SJCRH30 (cell line): Measurements from ENCODE around the gene ZBTB48. TPM values are rescaled to one million over a fixed set of nuclear protein-coding genes. Genes with fewer than 3 reads are reported as not detected.
"Not testable (repeated sequence)": the region's sequence is repeated elsewhere in the genome, so short reads cannot be mapped to it uniquely, and the experiment has no call there.

Source experiments
- DNase-seq, 2 experiments: peaks; one replicate each; pipeline ENCODE4 v3.0.0-alpha.2; 2015 to 2020
- H3K27ac ChIP-seq: fragments of 250-450 bp; sonication (Bioruptor Pico); 2 replicates; pipeline ENCODE4 v1.5.1; 2020; ENCODE audit warnings: mild to moderate bottlenecking, moderate library complexity
- H3K27me3 ChIP-seq: fragments of 250-450 bp; sonication (Bioruptor Pico); 2 replicates; pipeline ENCODE4 v1.5.1; 2020; ENCODE audit warnings: mild to moderate bottlenecking, moderate library complexity
- H3K36me3 ChIP-seq: fragments of 250-450 bp; sonication (Bioruptor Pico); 2 replicates; pipeline ENCODE4 v1.5.1; 2020; ENCODE audit warnings: mild to moderate bottlenecking, moderate library complexity
- H3K4me1 ChIP-seq: fragments of 250-450 bp; sonication (Bioruptor Pico); 2 replicates; pipeline ENCODE4 v1.5.1; 2020; ENCODE audit warnings: mild to moderate bottlenecking, moderate library complexity
- H3K4me3 ChIP-seq: fragments of 250-450 bp; sonication (Bioruptor Pico); 2 replicates; pipeline ENCODE4 v1.5.1; 2020; ENCODE audit warnings: mild to moderate bottlenecking, moderate library complexity
- H3K9me3 ChIP-seq: fragments of 250-450 bp; sonication (Bioruptor Pico); replicated peaks from 2 replicates; pipeline ENCODE4 v1.5.1; 2020; ENCODE audit warnings: mild to moderate bottlenecking, moderate library complexity
- total RNA-seq: library from RNA; depleted of rRNA; stranded (reverse); fragments of >200 nt; shearing (Covaris generic); gene quantifications from 2 replicates; pipeline ENCODE4 v1.2.3, GENCODE V29; 2014

ZBTB48 gene
- total RNA-seq, 1 experiment from 2014 or later, result 25.2 TPM

DNA sequence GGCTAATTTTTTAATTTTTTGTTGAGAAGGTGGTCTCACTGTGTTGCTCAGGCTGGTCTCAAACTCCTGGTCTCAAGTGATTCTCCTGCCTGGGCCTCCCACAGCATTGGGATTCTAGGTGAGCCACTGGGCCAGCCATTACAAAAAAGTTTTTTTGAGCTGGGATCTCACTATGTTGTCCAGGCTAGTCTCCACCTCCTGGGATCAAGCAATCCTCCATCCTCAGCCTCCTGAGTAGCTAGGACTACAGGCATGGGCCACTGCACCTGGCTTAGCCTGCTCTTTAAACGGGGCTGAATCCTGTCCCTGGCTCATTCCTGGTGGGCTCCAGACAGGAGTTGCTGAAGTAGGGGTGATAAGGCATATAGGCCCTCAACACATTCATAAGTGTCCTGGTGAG lies 22.2 kb upstream of the ZBTB48 start:
- Histone ChIP-seq H3K36me3 (no peaks in the 10 kb centered on the region; the same call in 1 of the 2 replicates), H3K27ac (no peak overlapping the region), H3K4me1 (peaks cover 18% of the 10 kb centered on the region), H3K9me3 (peaks cover 21% of the 10 kb centered on the region), H3K4me3 (no peak overlapping the region), H3K27me3 (no peaks in the 10 kb centered on the region)
- DNase-seq, result no peak

DNA sequence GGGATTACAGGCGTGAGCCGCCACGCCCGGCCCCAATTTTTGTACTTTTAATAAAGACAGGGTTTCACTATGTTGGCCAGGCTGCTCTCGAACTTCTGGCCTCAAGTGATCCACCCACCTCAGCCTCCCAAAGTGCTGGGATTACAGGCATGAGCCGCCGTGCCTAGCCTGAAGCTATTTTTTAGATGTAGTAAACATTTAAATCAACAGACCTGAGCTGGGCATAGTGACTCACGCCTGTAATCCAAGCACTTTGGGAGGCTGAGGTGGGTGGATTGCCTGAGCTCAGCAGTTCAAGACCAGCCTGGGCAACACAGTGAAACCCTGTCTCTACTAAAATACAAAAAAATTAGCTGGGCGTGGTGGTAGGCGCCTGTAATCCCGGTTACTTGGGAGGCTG lies 20.6 kb upstream of the ZBTB48 start:
- Histone ChIP-seq H3K9me3 (peaks cover 22% of the 10 kb centered on the region), H3K4me1 (peaks cover 14% of the 10 kb centered on the region)
- not testable (repeated sequence) for H3K4me3 ChIP-seq, DNase-seq, H3K27me3 ChIP-seq, H3K36me3 ChIP-seq, H3K27ac ChIP-seq

DNA sequence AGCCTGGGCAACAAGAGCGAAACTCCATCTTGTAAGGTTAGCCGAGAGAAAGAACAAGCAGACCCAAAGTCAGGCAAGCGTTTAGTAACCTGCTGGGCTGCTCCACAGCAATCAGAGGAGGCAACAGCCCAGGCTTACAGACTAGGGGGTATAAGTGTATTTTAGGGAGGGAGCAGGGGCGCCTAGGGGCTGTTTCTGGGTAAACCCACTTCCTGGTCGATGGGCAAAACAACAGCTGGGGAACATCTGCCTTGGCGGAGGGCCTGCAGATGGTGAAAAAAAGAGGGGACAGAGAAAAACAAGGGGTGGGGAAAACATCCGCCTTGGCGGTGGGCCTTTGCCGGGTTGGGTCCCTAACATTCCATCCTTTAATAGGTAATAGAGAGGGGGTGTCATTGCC lies 19.5 kb upstream of the ZBTB48 start:
- no peak for DNase-seq
- peaks cover 22% of the 10 kb centered on the region for H3K9me3 ChIP-seq
- H3K4me3 ChIP-seq, result no peak overlapping the region
- H3K27ac ChIP-seq, result no peak overlapping the region
- H3K27me3 ChIP-seq, result no peaks in the 10 kb centered on the region
- H3K36me3 ChIP-seq, result no peaks in the 10 kb centered on the region
- peaks cover 8% of the 10 kb centered on the region for H3K4me1 ChIP-seq

DNA sequence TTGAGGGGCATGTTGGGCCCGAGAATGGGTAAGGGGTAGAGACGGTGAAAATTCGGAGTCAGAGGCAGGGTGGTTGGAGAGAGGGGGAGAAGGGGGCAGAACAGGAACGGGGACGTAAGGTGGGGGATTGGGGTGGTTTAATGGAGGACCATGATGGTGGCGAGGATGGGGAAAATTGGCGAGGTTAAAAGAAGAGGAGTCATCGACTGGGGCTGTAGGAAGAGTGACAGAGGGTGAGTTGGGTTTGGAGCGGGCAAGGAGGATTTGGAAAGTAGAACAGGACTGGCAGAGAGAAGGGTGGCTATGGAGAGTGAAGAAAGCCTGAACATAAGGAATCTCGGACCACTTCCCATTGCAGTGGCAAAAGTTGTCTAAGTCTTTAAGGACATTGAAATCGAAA lies 10.8 kb upstream of the ZBTB48 start:
- H3K4me3 ChIP-seq, result no peak overlapping the region
- H3K27me3 ChIP-seq, result no peaks in the 10 kb centered on the region
- DNase-seq, result no peak
- no peak overlapping the region for H3K27ac ChIP-seq
- no peaks in the 10 kb centered on the region for H3K9me3 ChIP-seq
- H3K4me1 ChIP-seq, result peaks cover 3% of the 10 kb centered on the region
- H3K36me3 ChIP-seq, result no peaks in the 10 kb centered on the region

DNA sequence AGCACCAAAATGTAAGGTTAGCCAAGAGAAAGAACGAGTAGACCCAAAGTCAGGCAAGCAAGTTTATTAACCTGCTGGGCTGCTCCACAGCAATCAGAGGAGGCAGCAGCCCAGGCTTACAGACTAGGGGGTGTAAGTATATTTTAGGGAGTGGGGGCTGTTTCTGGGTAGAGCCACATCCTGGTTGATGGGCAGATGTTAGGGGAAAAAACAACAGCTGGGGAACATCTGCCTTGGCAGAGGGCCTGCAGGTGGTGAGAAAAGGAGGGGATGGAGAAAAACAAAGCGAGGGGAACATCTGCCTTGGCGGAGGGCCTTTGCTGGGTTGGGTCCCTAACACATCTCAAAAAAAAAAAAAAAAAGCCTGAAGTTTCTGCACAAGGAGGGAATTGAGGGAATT lies 9.7 kb upstream of the ZBTB48 start:
- H3K4me3 ChIP-seq, result no peak overlapping the region
- H3K4me1 ChIP-seq, result peaks cover 9% of the 10 kb centered on the region
- no peaks in the 10 kb centered on the region for H3K36me3 ChIP-seq
- DNase-seq, result no peak
- H3K27me3 ChIP-seq, result no peaks in the 10 kb centered on the region
- H3K27ac ChIP-seq, result no peak overlapping the region
- no peaks in the 10 kb centered on the region for H3K9me3 ChIP-seq

- H3K36me3 ChIP-seq, result no peaks in the 10 kb centered on the region
- no peak overlapping the region for H3K27ac ChIP-seq
- H3K4me3 ChIP-seq, result no peak overlapping the region
- H3K9me3 ChIP-seq, result no peaks in the 10 kb centered on the region
- H3K4me1 ChIP-seq, result peaks cover 9% of the 10 kb centered on the region
- no peaks in the 10 kb centered on the region for H3K27me3 ChIP-seq
- no peak for DNase-seq
Measured at GRCh38 chr1:6570987-6571386, 8.8 kb upstream of the ZBTB48 start.

DNA sequence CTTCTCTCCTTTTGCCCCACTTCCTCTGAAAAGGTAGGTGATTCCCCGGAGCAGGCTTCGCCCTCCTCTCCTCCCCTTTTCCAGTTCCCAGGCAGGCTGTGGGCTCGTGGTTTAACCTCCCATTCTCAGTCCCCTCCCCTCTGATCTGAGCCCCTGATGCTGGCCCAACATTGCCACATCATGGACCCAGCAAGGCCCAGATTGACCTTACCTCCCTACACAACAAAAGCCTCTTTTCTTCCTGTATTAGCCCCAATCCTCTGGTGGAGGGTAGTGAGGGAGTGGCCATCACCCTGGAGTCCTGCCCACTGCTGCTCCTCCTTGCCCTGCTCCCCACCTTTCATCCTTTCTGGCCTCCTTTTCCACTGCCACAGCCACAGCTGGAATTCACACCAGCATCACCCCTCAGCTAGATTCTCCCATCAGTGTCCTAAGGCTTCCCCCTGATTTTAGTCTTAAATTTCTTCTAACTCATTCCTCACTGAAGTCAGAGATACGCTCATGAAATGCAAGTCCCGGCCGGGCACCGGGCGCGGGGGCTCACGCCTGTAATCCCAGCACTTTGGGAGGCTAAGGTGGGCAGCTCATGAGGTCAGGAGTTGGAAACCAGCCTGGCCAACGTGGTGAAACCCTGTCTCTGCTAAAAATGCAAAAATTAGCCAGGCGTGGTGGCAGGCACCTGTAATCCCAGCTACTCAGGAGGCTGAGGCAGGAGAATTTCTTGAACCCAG lies 7.0 kb upstream of the ZBTB48 start:
- Histone ChIP-seq H3K27me3 (no peaks in the 10 kb centered on the region), H3K4me3 (no peak overlapping the region), H3K4me1 (peaks cover 9% of the 10 kb centered on the region)

DNA sequence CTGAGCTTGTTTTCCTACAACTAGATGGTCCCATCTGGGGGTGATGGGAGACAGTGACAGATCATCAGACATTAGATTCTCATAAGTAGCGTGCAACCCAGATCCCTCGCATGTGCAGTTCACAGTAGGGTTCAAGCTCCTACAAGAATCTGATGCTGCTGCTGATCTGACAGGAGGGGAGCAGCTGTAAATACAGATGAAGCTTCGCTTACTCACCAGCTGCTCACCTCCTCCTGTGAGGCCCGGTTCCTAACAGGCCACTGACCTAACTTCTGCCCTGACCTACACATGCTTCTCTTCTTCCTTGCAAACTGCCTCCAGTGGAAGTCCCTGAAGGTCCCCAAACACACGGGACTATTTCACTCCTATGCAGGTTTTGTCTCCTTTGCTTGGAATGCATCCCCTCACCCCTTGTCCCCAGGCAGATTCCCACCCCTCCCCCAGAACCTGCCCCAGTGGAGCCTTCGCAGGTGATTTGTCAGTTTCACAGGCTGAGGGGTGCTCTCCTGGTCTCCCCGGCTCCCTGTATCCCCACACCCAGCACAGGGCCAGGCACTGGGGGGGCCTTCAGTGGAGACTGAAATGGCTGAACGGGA lies 5.7 kb upstream of the ZBTB48 start:
- peak; percentile 81 to 82 for DNase-seq
- H3K36me3 ChIP-seq, result no peaks in the 10 kb centered on the region
- peaks cover 11% of the 10 kb centered on the region for H3K4me1 ChIP-seq
- no peaks in the 10 kb centered on the region for H3K9me3 ChIP-seq
- H3K4me3 ChIP-seq, result no peak overlapping the region
- no peaks in the 10 kb centered on the region for H3K27me3 ChIP-seq
- H3K27ac ChIP-seq, result no peak overlapping the region

More for the DNA sequence above, 7.0 kb upstream of the ZBTB48 start:
- H3K27ac ChIP-seq, result no peak overlapping the region
- DNase-seq, result no peak
- no peaks in the 10 kb centered on the region for H3K36me3 ChIP-seq
- H3K9me3 ChIP-seq, result no peaks in the 10 kb centered on the region

- H3K4me3 ChIP-seq, result no peak overlapping the region
- no peaks in the 10 kb centered on the region for H3K36me3 ChIP-seq
- no peak overlapping the region for H3K27ac ChIP-seq
- no peaks in the 10 kb centered on the region for H3K27me3 ChIP-seq
- DNase-seq, result no peak
- H3K4me1 ChIP-seq, result peaks cover 14% of the 10 kb centered on the region
- no peaks in the 10 kb centered on the region for H3K9me3 ChIP-seq
Measured at GRCh38 chr1:6574818-6575217, 5.0 kb upstream of the ZBTB48 start.

DNA sequence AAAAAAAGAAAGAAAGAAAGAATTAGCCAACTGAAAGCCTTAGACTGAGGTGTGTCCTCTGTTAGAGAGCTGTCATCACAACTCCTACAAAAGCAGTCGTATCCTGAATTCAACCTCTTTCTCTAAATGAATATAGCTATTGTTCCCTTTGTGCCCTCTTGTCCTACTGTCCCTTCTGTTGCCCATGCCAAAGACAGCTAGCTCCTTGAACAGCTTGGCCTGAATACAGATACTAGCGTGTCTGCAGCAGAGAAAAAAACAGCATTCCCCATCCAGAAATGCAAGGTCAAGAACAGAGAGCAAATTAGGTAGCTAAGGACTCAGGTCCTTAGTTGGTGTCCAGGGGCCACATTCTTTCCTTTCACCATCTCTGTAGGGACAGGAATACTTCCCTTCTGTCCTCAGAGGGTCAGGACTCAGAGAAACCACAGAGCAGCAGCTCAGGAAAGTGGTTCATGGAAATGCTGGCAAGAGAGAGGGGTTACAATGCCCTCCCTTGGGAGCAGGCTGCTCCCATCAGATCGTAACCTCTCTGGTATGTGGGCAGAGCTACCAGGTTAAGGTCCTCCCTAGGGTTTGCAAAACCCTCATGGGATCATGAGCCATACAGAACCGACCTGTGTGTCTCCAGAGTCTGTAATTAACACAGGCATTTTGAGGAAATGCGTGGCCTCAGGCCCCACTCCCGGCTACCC lies 1.8 kb upstream of the ZBTB48 start:
- Histone ChIP-seq H3K27ac (no peak overlapping the region), H3K4me3 (no peak overlapping the region), H3K4me1 (peaks cover 22% of the 10 kb centered on the region), H3K9me3 (no peaks in the 10 kb centered on the region), H3K36me3 (no peaks in the 10 kb centered on the region), H3K27me3 (no peaks in the 10 kb centered on the region)
- DNase-seq, result no peak

DNA sequence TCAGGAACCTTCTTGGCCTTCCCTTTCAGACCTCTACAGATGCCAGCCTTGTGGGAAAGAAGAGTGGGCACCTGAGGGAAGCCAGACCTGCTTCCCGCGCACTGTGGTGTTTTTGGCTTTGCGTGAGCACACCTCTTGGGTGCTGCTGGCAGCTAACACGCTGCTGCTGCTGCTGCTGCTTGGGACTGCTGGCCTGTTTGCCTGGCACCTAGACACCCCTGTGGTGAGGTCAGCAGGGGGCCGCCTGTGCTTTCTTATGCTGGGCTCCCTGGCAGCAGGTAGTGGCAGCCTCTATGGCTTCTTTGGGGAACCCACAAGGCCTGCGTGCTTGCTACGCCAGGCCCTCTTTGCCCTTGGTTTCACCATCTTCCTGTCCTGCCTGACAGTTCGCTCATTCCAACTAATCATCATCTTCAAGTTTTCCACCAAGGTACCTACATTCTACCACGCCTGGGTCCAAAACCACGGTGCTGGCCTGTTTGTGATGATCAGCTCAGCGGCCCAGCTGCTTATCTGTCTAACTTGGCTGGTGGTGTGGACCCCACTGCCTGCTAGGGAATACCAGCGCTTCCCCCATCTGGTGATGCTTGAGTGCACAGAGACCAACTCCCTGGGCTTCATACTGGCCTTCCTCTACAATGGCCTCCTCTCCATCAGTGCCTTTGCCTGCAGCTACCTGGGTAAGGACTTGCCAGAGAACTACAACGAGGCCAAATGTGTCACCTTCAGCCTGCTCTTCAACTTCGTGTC lies 995 bp upstream of the ZBTB48 start:
- Histone ChIP-seq H3K9me3 (no peaks in the 10 kb centered on the region), H3K36me3 (no peaks in the 10 kb centered on the region), H3K27ac (no peak overlapping the region), H3K27me3 (no peaks in the 10 kb centered on the region), H3K4me1 (peaks cover 21% of the 10 kb centered on the region), H3K4me3 (peak overlapping the region; percentile 70)
- no peak for DNase-seq

GRCh38 chr1:6580119-6580592 lies 362 bp downstream of the ZBTB48 start:
- no peak for DNase-seq
- Histone ChIP-seq H3K36me3 (no peaks in the 10 kb centered on the region), H3K9me3 (no peaks in the 10 kb centered on the region), H3K27me3 (no peaks in the 10 kb centered on the region), H3K27ac (no peak overlapping the region; the same call in 1 of the 2 replicates), H3K4me3 (peak overlapping the region; percentile 70), H3K4me1 (peaks cover 13% of the 10 kb centered on the region; the same call in 1 of the 2 replicates)

DNA sequence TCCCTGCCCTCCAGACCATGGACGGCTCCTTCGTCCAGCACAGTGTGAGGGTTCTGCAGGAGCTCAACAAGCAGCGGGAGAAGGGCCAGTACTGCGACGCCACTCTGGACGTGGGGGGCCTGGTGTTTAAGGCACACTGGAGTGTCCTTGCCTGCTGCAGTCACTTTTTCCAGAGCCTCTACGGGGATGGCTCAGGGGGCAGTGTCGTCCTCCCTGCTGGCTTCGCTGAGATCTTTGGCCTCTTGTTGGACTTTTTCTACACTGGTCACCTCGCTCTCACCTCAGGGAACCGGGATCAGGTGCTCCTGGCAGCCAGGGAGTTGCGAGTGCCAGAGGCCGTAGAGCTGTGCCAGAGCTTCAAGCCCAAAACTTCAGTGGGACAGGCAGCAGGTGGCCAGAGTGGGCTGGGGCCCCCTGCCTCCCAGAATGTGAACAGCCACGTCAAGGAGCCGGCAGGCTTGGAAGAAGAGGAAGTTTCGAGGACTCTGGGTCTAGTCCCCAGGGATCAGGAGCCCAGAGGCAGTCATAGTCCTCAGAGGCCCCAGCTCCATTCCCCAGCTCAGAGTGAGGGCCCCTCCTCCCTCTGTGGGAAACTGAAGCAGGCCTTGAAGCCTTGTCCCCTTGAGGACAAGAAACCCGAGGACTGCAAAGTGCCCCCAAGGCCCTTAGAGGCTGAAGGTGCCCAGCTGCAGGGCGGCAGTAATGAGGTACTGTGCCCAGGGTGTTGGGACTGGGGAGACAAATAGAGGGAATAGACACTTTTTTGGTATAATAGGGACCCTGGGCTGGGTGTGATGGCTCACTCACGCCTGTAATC lies 1.0 kb downstream of the ZBTB48 start:
- H3K9me3 ChIP-seq, result no peaks in the 10 kb centered on the region
- peaks cover 13% of the 10 kb centered on the region; the same call in 1 of the 2 replicates for H3K4me1 ChIP-seq
- H3K27ac ChIP-seq, result no peak overlapping the region
- DNase-seq, result peak; percentile 42 to 47
- H3K36me3 ChIP-seq, result no peaks in the 10 kb centered on the region
- H3K4me3 ChIP-seq, result peak overlapping the region; percentile 70
- H3K27me3 ChIP-seq, result no peaks in the 10 kb centered on the region
